Transverse colon (tissue), 4 donors: ENCODE data around the gene SCYGR1. TPM values are rescaled to one million over a fixed set of nuclear protein-coding genes. Genes with fewer than 3 reads are reported as not detected.

ENCODE experiments used
- DNase-seq: peaks from one replicate; pipeline ENCODE4 v3.0.0-alpha.2; 2019
- H3K27ac ChIP-seq, 4 donors: fragments of 200-600 bp; sonication (generic); 2 replicates each; pipeline ENCODE4 v1.5.1; 2016 to 2018; ENCODE audit warnings: inconsistent platforms in 4 of 4
- H3K27me3 ChIP-seq: fragments of 200-600 bp; sonication (generic); 2 replicates; pipeline ENCODE4 v1.5.1; 2017; ENCODE audit warnings: inconsistent platforms
- H3K36me3 ChIP-seq, 4 donors: fragments of 200-600 bp; sonication (generic); 2 replicates each; pipeline ENCODE4 v1.5.1; 2017 to 2019; ENCODE audit warnings: inconsistent platforms in 4 of 4
- H3K4me1 ChIP-seq, 4 donors: fragments of 200-600 bp; sonication (generic); 2 replicates each; pipeline ENCODE4 v1.5.1; 2017 to 2020; ENCODE audit warnings: inconsistent platforms in 4 of 4
- H3K4me3 ChIP-seq, 4 donors: fragments of 200-600 bp; sonication (generic); 1 replicate in 1 of 4; 2 replicates in 3 of 4; pipeline versions ENCODE4 v1.5.1 to v1.6.1; 2017 to 2019; ENCODE audit warnings: inconsistent platforms in 4 of 4
- H3K9me3 ChIP-seq, 2 donors: fragments of 200-600 bp; sonication (generic); 2 replicates each; pipeline ENCODE4 v1.5.1; 2017 to 2019; ENCODE audit warnings: inconsistent platforms in 2 of 2
- EP300 ChIP-seq: sonication (generic); formaldehyde crosslinking; IDR thresholded peaks from one replicate; pipeline ENCODE4 v1.6.1; 2017; ENCODE audit warnings: antibody characterized with exemption, low read depth
- POLR2A ChIP-seq: fragments of 450-650 bp; IDR thresholded peaks from one replicate; pipeline ENCODE4 v1.6.1; 2016; ENCODE audit warnings: antibody characterized with exemption, mild to moderate bottlenecking, moderate library complexity
- POLR2AphosphoS5 ChIP-seq, 3 donors: sonication (generic); formaldehyde crosslinking; IDR thresholded peaks; one replicate each; pipeline ENCODE4 v1.6.1; 2016; ENCODE audit warnings: antibody characterized with exemption in 3 of 3
- WGBS, 2 donors: methylation state at CpG; one replicate each; pipeline ENCODE4 v1.1.5; 2018; ENCODE audit warnings: low coverage in 1 of 2; 5-methylcytosine and 5-hydroxymethylcytosine counted together
- in situ Hi-C, 4 donors: fragments of 200-750 bp; cut with MboI; loops; one replicate each; pipeline versions ENCODE4 v1.15.0 to v1.15.1; 2017; ENCODE audit warnings: low sequenced_read_pairs in 3 of 4, low pct_ligation_motif_present in 1 of 4, low pct_unique_long_range_greater_than_20kb in 1 of 4
- intact Hi-C: fragments of 100-400 bp; cut with DNase I; formaldehyde crosslinking; loops from one replicate; pipeline ENCODE4 v1.15.1; 2023; ENCODE audit warnings: low total_unique reads
- total RNA-seq, 4 donors: library from RNA; depleted of rRNA; stranded (reverse); fragments of >200 nt; gene quantifications; one replicate each; pipeline ENCODE4 v1.1.0, GENCODE V29; 2016
- TF ChIP-seq, protein P1 (sequence below), 5 experiments: fragments of 200-600 bp in 3 of 5; fragments of 450-650 bp in 2 of 5; sonication (generic) in 3 of 5; IDR thresholded peaks; 1 replicate in 2 of 5; 2 replicates in 3 of 5; pipeline ENCODE4 v1.5.1; 2016 to 2017; ENCODE audit warnings: antibody characterized with exemption in 5 of 5, inconsistent platforms in 3 of 5, mild to moderate bottlenecking in 2 of 5, moderate library complexity in 1 of 5

The SCYGR1 gene
- total RNA-seq, 4 donors from 2014 or later = not detected

DNA sequence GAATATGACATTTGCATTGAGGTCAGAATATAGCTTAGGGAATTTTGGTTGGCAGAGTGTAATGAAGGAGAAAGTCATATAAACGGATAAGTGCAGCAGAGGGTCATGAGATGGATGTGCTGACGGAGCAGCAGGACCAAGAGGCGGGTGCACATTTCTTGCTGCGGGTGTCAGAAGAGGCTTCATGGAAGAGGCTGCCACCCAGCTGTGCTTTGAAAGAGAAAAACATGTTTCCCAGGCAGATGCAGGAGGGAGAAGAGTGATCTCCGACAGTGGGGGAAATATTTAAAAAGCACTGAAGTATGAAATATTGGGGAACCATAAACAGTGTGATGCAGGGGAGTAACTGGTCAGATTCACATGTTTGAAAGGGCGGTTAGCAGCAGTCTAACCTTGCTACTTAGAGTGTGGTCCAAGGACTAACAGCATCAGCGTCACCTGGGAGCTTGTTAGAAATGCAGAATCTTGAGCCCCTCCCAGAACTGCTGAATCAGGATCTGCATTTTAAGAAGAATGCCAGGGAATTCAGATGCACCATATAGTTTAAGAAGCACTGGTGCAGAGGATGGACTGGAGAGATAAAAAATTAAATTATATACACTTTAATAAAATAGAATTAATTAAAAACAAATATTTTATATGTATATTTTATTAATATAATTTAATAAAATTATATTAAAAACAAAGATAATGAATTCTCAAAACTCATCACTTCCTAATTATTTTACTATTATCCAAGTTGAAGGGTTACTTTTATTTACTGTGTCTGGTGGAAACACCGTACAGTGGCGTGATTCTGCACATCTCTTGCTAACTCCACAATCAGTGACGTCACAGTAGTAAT is 36.1 kb upstream of the SCYGR1 start:
- no peak overlapping the region for H3K4me3 ChIP-seq
- no peaks in the 10 kb centered on the region for H3K36me3 ChIP-seq
- intact Hi-C loops (no loop called here), in situ Hi-C loops (loop anchor here in 1 of 4 donors (25.0 kb wide), 1 partner anchor 338 kb away; no protein-coding TSS in a partner anchor)
- TF ChIP-seq EP300 (no peak), POLR2A (no peak), POLR2AphosphoS5 (IDR thresholded peaks at IDR 0.05) (no peak)
- TF ChIP-seq, protein P1, sequence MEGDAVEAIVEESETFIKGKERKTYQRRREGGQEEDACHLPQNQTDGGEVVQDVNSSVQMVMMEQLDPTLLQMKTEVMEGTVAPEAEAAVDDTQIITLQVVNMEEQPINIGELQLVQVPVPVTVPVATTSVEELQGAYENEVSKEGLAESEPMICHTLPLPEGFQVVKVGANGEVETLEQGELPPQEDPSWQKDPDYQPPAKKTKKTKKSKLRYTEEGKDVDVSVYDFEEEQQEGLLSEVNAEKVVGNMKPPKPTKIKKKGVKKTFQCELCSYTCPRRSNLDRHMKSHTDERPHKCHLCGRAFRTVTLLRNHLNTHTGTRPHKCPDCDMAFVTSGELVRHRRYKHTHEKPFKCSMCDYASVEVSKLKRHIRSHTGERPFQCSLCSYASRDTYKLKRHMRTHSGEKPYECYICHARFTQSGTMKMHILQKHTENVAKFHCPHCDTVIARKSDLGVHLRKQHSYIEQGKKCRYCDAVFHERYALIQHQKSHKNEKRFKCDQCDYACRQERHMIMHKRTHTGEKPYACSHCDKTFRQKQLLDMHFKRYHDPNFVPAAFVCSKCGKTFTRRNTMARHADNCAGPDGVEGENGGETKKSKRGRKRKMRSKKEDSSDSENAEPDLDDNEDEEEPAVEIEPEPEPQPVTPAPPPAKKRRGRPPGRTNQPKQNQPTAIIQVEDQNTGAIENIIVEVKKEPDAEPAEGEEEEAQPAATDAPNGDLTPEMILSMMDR (IDR thresholded peaks at IDR 0.05) = no peak
- H3K27me3 ChIP-seq = no peaks in the 10 kb centered on the region
- no peaks in the 10 kb centered on the region for H3K4me1 ChIP-seq
- H3K27ac ChIP-seq = no peak overlapping the region
- no peak for DNase-seq
- no peaks in the 10 kb centered on the region for H3K9me3 ChIP-seq
- WGBS, 2 donors = 77 to 78% methylated on average over 10 of the region's 10 CpGs

DNA sequence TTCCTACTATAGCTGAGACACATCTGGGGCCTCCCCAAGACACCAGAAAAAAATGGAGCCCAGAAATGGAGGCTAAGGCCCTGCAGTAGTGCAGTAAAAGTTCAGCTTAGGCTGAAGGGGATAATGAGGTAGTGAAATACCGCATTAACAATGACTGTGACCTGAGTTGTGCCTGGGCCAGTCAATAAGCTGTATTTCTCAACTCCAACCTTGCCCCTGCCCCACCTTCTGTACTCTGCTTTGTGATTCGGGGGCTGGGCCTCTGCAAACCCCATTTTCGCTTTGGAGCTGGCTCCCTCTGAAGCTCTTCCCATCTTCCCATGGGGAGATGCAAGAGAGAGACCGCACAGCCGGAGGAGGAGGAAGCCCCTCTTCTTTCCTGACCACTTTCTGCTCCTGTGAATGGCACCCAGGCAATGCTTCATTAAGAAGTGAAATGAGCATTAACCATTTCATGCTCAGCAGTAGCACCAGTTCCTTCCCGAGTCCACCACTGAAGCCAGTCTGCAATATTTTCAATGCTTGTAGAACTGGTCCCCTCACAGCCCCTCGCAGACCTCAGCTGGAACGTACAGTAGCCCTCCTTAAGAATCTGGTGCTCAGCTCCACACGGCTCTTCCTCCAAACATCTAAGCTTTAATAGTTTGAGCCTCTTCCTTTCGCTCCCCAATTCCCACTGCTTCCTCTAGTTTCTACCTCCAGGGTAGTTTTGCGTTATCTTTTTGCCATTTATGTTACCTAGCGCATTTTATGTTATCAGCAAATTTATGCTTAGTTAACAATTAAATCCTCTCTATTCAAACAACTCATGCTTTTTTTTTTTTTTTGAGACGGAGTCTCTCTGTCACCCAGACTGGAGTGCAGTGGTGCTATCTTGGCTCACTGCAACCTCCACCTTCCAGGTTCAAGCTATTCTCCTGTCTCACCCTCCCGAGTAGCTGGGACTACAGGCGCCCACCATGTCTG is 32.6 kb upstream of the SCYGR1 start:
- Histone ChIP-seq H3K4me3 (no peak overlapping the region), H3K4me1 (no peaks in the 10 kb centered on the region), H3K36me3 (no peaks in the 10 kb centered on the region), H3K27ac (no peak overlapping the region), H3K9me3 (no peaks in the 10 kb centered on the region), H3K27me3 (no peaks in the 10 kb centered on the region)
- TF ChIP-seq EP300 (no peak), POLR2AphosphoS5 (IDR thresholded peaks at IDR 0.05) (no peak), POLR2A (no peak)
- TF ChIP-seq, protein P1 (IDR thresholded peaks at IDR 0.05) = no peak
- in situ Hi-C loops = loop anchor here in 1 of 4 donors (25.0 kb wide), 1 partner anchor 342 kb away; no protein-coding TSS in a partner anchor
- intact Hi-C loops = no loop called here
- DNase-seq = no peak
- 75 to 85% methylated on average over 6 to 15 of the region's 15 CpGs for WGBS, 2 donors

DNA sequence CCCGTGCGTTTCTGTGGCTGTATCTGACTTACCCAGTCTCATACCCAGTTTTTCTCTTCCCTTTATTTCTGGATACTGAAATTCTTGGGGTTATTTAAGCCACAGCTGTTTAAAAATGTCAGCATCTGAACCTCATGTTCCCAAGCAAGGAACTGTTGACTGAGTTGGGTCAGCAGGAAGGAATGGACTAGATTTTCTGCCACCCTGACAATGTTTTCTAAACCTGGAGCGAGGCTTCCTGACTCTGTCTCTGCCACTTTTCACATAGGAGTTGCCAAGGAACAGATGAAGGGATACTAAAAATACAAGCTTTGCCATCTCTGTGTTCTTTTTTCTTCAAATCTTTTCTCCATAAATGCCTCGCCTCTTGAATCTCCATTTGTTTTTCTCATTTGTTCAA is 29.0 kb upstream of the SCYGR1 start:
- in situ Hi-C loops = loop anchor here in 1 of 4 donors (25.0 kb wide), 1 partner anchor 346 kb away; no protein-coding TSS in a partner anchor
- Histone ChIP-seq H3K4me3 (no peak overlapping the region), H3K9me3 (no peaks in the 10 kb centered on the region), H3K27me3 (no peaks in the 10 kb centered on the region), H3K36me3 (no peaks in the 10 kb centered on the region), H3K4me1 (peaks cover 0 to 15% (median 2%) of the 10 kb centered on the region in 4 donors), H3K27ac (peak overlapping the region; percentile 19 to 59 (median 44))
- no peak for DNase-seq
- intact Hi-C loops = no loop called here
- TF ChIP-seq, protein P1 (IDR thresholded peaks at IDR 0.05) = no peak
- no peak for TF ChIP-seq POLR2A
- 75% methylated on average over 4 of the region's 4 CpGs; no CpG with 5 or more reads in 1 of the 2 donors for WGBS, 2 donors
